Measurements from ENCODE around the gene RAMP3.
"Not testable (repeated sequence)": the region's sequence is repeated elsewhere in the genome, so short reads cannot be mapped to it uniquely, and the experiment has no call there.

The RAMP3 gene

GRCh38 chr7:45158471-45158870 lies 880 bp downstream of the RAMP3 start:
- no peak for DNase-seq

- DNase-seq, result no peak
Measured at GRCh38 chr7:45159296-45159695, 1.7 kb downstream of the RAMP3 start.

- no peak for DNase-seq
Measured at GRCh38 chr7:45160417-45160881, 2.9 kb downstream of the RAMP3 start.

GRCh38 chr7:45161138-45161537 lies 3.5 kb downstream of the RAMP3 start:
- no peak for DNase-seq

- no peak for DNase-seq
Measured at GRCh38 chr7:45161842-45162241, 4.3 kb downstream of the RAMP3 start.

- DNase-seq, result no peak
Measured at GRCh38 chr7:45162311-45162845, 4.8 kb downstream of the RAMP3 start.

GRCh38 chr7:45162943-45163691 lies 5.5 kb downstream of the RAMP3 start:
- no peak for DNase-seq

- no peak for DNase-seq
Measured at GRCh38 chr7:45163692-45164052, 6.1 kb downstream of the RAMP3 start.

GRCh38 chr7:45164271-45164670 lies 6.7 kb downstream of the RAMP3 start:
- DNase-seq, result not testable (repeated sequence)

- DNase-seq, result no peak
Measured at GRCh38 chr7:45165857-45166256, 8.3 kb downstream of the RAMP3 start.

- DNase-seq, result no peak
Measured at GRCh38 chr7:45171946-45172345, 14.4 kb downstream of the RAMP3 start.

- no peak for DNase-seq
Measured at GRCh38 chr7:45173596-45174327, 16.2 kb downstream of the RAMP3 start.

GRCh38 chr7:45174328-45174610 lies 16.7 kb downstream of the RAMP3 start:
- DNase-seq, result no peak

GRCh38 chr7:45174966-45175765 lies 17.6 kb downstream of the RAMP3 start:
- DNase-seq, result no peak

GRCh38 chr7:45176091-45176490 lies 18.5 kb downstream of the RAMP3 start:
- no peak for DNase-seq

- DNase-seq, result no peak
Measured at GRCh38 chr7:45176886-45177731, 19.5 kb downstream of the RAMP3 start.

- no peak for DNase-seq
Measured at GRCh38 chr7:45177801-45178200, 20.2 kb downstream of the RAMP3 start.

GRCh38 chr7:45178241-45179225 lies 20.9 kb downstream of the RAMP3 start:
- DNase-seq, result no peak

GRCh38 chr7:45179666-45180065 lies 22.1 kb downstream of the RAMP3 start:
- no peak for DNase-seq

GRCh38 chr7:45180084-45180986 lies 22.7 kb downstream of the RAMP3 start:
- DNase-seq, result no peak

Data from activated CD8-positive, alpha-beta memory T cell treated with anti-CD3 and anti-CD28 coated beads, Interleukin-2, amount 50 U/mL, for 48 hours (primary cell).